HCT116 (cell line): ENCODE measurements around the gene CHSY1. TPM values are rescaled to one million over a fixed set of nuclear protein-coding genes. Genes with fewer than 3 reads are reported as not detected.

Source experiments
- ATAC-seq: fragments of 200-7000 bp; cut with Tn5 transposase; 2 replicates; pipeline ENCODE4 v1.9.1; 2020; ENCODE audit warnings: mild to moderate bottlenecking, moderate library complexity
- BruUV-seq: library from RNA; stranded (reverse); fragments of 400-500 nt; replicated peaks from 2 replicates; lab custom pipeline; 2021; lab: Mats Ljungman, UMichigan
- CTCF ChIA-PET: fragments of 300-600 bp; sonication (Branson Sonifier 250); formaldehyde crosslinking; loops from one replicate; lab custom pipeline; 2021; ENCODE audit warnings: antibody characterized with exemption; lab: Charles Lee
- POLR2A ChIA-PET: fragments of 300-600, 350-600 bp; sonication (Branson Sonifier 250); formaldehyde crosslinking; loops from one replicate; lab custom pipeline; 2021; ENCODE audit warnings: antibody characterized with exemption; lab: Charles Lee
- RAD21 ChIA-PET, 2 experiments: fragments of 300-600 bp; sonication (Branson Sonifier 250); formaldehyde crosslinking; loops; one replicate each; lab custom pipeline; 2023; ENCODE audit warnings: low total read pairs in 2 of 2; ENCODE audit not compliant: uncharacterized antibody in 2 of 2, unreplicated experiment in 2 of 2, low non-redundant PET in 1 of 2; lab: Charles Lee
- DNase-seq: peaks from one replicate; pipeline ENCODE4 v3.0.0-alpha.2; 2010; ENCODE audit warnings: low read depth, low spot score
- H2AFZ ChIP-seq: fragments of 200-600 bp; shearing (Covaris generic), sonication (generic); 2 replicates; pipeline ENCODE4 v1.6.1; 2017; ENCODE audit warnings: low read depth, mixed run types, mixed read lengths, antibody characterized with exemption, low read length; ENCODE audit not compliant: poor library complexity, severe bottlenecking
- H3K27ac ChIP-seq: 2 replicates; pipeline ENCODE4 v1.5.1; 2012; ENCODE audit warnings: low read depth, low read length
- H3K27me3 ChIP-seq: fragments of 200-600 bp; sonication (generic); 2 replicates; pipeline ENCODE4 v1.6.1; 2016; ENCODE audit warnings: mixed run types, low read length, mixed read lengths; ENCODE audit not compliant: insufficient read depth
- H3K36me3 ChIP-seq, 2 experiments: fragments of 200-500 bp in 1 of 2; fragments of 200-600 bp in 1 of 2; sonication (Bioruptor generic) in 1 of 2; sonication (generic) in 1 of 2; 2 replicates each; pipeline versions ENCODE4 v1.5.1 to v1.6.1; 2014 to 2016; ENCODE audit warnings: low read length in 2 of 2, inconsistent platforms in 1 of 2, mixed read lengths in 1 of 2, mixed run types in 1 of 2; ENCODE audit not compliant: insufficient read depth in 2 of 2, control insufficient read depth in 1 of 2
- H3K4me1 ChIP-seq, 2 experiments: fragments of 200-600 bp in 1 of 2; sonication (generic) in 1 of 2; 2 replicates each; pipeline versions ENCODE4 v1.5.1 to v1.6.1; 2012 to 2017; ENCODE audit warnings: low read length in 2 of 2, inconsistent platforms in 1 of 2, mild to moderate bottlenecking in 1 of 2, mixed read lengths in 1 of 2, mixed run types in 1 of 2, moderate library complexity in 1 of 2; ENCODE audit not compliant: insufficient read depth in 2 of 2, control insufficient read depth in 1 of 2
- H3K4me2 ChIP-seq: fragments of 200-600 bp; sonication (generic); 2 replicates; pipeline ENCODE4 v1.6.1; 2017; ENCODE audit warnings: mixed run types, low read length, mixed read lengths
- H3K4me3 ChIP-seq, 2 experiments: fragments of 200-600 bp in 1 of 2; sonication (generic) in 1 of 2; replicated peaks in 1 of 2; 2 replicates each; pipeline ENCODE4 v1.5.1; 2011 to 2016; ENCODE audit warnings: low read length in 2 of 2, control low read depth in 1 of 2, low read depth in 1 of 2, mild to moderate bottlenecking in 1 of 2, mixed read lengths in 1 of 2, mixed run types in 1 of 2
- H3K79me2 ChIP-seq: fragments of 200-600 bp; sonication (generic); 2 replicates; pipeline ENCODE4 v1.6.1; 2017; ENCODE audit warnings: mild to moderate bottlenecking, mixed run types, low read length, moderate library complexity, mixed read lengths; ENCODE audit not compliant: insufficient read depth
- H3K9ac ChIP-seq: fragments of 200-600 bp; sonication (generic); 2 replicates; pipeline ENCODE4 v1.6.1; 2016; ENCODE audit warnings: low read length, mixed read lengths
- H3K9me2 ChIP-seq: fragments of 200-600 bp; sonication (generic), shearing (Covaris generic); 2 replicates; pipeline ENCODE4 v1.6.1; 2017; ENCODE audit warnings: mixed run types, mild to moderate bottlenecking, moderate library complexity; ENCODE audit not compliant: insufficient read depth
- H3K9me3 ChIP-seq, 2 experiments: fragments of 200-500 bp in 1 of 2; fragments of 200-600 bp in 1 of 2; sonication (Bioruptor generic) in 1 of 2; sonication (generic) in 1 of 2; 2 replicates each; pipeline ENCODE4 v1.6.1; 2014 to 2017; ENCODE audit warnings: low read length in 2 of 2, mixed read lengths in 2 of 2, inconsistent platforms in 1 of 2, low read depth in 1 of 2, mild to moderate bottlenecking in 1 of 2, mixed run types in 1 of 2, moderate library complexity in 1 of 2; ENCODE audit not compliant: control insufficient read depth in 1 of 2, insufficient read depth in 1 of 2
- H4K20me1 ChIP-seq: fragments of 200-600 bp; sonication (generic), shearing (Covaris generic); 2 replicates; pipeline ENCODE4 v1.6.1; 2017; ENCODE audit warnings: mixed run types, mild to moderate bottlenecking, moderate library complexity; ENCODE audit not compliant: insufficient read depth
- ATF3 ChIP-seq: IDR thresholded peaks from 2 replicates; pipeline ENCODE4 v1.6.1; 2012
- CTCF ChIP-seq, 3 experiments: fragments of 200-600 bp in 1 of 3; sonication (generic) in 1 of 3; IDR thresholded peaks in 2 of 3; conservative IDR thresholded peaks in 1 of 3; 2 replicates each; pipeline ENCODE4 v1.5.1; 2012 to 2017; ENCODE audit warnings: low read depth in 2 of 3, low read length in 2 of 3, antibody characterized with exemption in 1 of 3, borderline replicate concordance in 1 of 3, control low read depth in 1 of 3, mild to moderate bottlenecking in 1 of 3, mixed read lengths in 1 of 3, mixed run types in 1 of 3, moderate library complexity in 1 of 3; ENCODE audit not compliant: insufficient read depth in 1 of 3
- ELF1 ChIP-seq: IDR thresholded peaks from 2 replicates; pipeline ENCODE4 v1.6.1; 2012; ENCODE audit warnings: low read depth, borderline replicate concordance
- EZH2 ChIP-seq: fragments of 200-600 bp; sonication (generic); IDR thresholded peaks from 2 replicates; pipeline ENCODE4 v1.6.1; 2017; ENCODE audit warnings: antibody characterized with exemption, mixed run types
- EZH2phosphoT487 ChIP-seq: fragments of 200-600 bp; IDR thresholded peaks from 2 replicates; pipeline ENCODE4 v1.6.1; 2018; ENCODE audit warnings: antibody characterized with exemption, borderline replicate concordance
- JUND ChIP-seq: IDR thresholded peaks from 2 replicates; pipeline ENCODE4 v1.6.1; 2012
- MAX ChIP-seq: IDR thresholded peaks from 2 replicates; pipeline ENCODE4 v1.6.1; 2012
- POLR2A ChIP-seq: IDR thresholded peaks from 2 replicates; pipeline ENCODE4 v1.7.0; 2011; ENCODE audit warnings: borderline replicate concordance; ENCODE audit not compliant: insufficient read depth, insufficient read length; ENCODE audit errors: extremely low read depth
- POLR2AphosphoS5 ChIP-seq: IDR thresholded peaks from 2 replicates; pipeline ENCODE4 v1.6.1; 2011; ENCODE audit warnings: mild to moderate bottlenecking, low read depth, low read length, moderate library complexity
- REST ChIP-seq: IDR thresholded peaks from 2 replicates; pipeline ENCODE4 v1.6.1; 2012; ENCODE audit warnings: low read depth
- SP1 ChIP-seq: IDR thresholded peaks from 2 replicates; pipeline ENCODE4 v1.6.1; 2012; ENCODE audit warnings: low read depth
- SRF ChIP-seq: IDR thresholded peaks from 2 replicates; pipeline ENCODE4 v1.6.1; 2012; ENCODE audit warnings: low read depth
- TCF7L2 ChIP-seq: IDR thresholded peaks from 2 replicates; pipeline ENCODE4 v1.7.0; 2011; ENCODE audit warnings: borderline replicate concordance, inconsistent platforms; ENCODE audit not compliant: insufficient read depth, insufficient read length; ENCODE audit errors: extremely low read depth
- YY1 ChIP-seq: IDR thresholded peaks from 2 replicates; pipeline ENCODE4 v1.6.1; 2011; ENCODE audit warnings: low read length, low read depth, moderate library complexity, mild to moderate bottlenecking; ENCODE audit not compliant: insufficient replicate concordance; ENCODE audit errors: extremely low read depth
- ZBTB33 ChIP-seq: IDR thresholded peaks from 2 replicates; pipeline ENCODE4 v1.6.1; 2011; ENCODE audit warnings: mild to moderate bottlenecking, low read length, moderate library complexity; ENCODE audit not compliant: insufficient replicate concordance; ENCODE audit errors: extremely low read depth
- ZFX ChIP-seq: fragments of 450-650 bp; IDR thresholded peaks from 2 replicates; pipeline ENCODE4 v1.6.1; 2017
- ZNF274 ChIP-seq: fragments of 200-500 bp; sonication (Bioruptor generic); IDR thresholded peaks from 2 replicates; pipeline ENCODE4 v1.6.1; 2014; ENCODE audit warnings: mild to moderate bottlenecking, low read depth, low read length, inconsistent platforms
- intact Hi-C: fragments of 100-400 bp; cut with micrococcal nuclease; formaldehyde crosslinking; loops from 2 replicates; pipeline ENCODE4 v1.10.0; 2022
- total RNA-seq: library from RNA; stranded (reverse); gene quantifications from one replicate; pipeline ENCODE4 v1.2.1, GENCODE V29; 2021; ENCODE audit not compliant: unreplicated experiment

The CHSY1 gene
- total RNA-seq, 1 experiment from 2014 or later: 25.4 TPM

DNA sequence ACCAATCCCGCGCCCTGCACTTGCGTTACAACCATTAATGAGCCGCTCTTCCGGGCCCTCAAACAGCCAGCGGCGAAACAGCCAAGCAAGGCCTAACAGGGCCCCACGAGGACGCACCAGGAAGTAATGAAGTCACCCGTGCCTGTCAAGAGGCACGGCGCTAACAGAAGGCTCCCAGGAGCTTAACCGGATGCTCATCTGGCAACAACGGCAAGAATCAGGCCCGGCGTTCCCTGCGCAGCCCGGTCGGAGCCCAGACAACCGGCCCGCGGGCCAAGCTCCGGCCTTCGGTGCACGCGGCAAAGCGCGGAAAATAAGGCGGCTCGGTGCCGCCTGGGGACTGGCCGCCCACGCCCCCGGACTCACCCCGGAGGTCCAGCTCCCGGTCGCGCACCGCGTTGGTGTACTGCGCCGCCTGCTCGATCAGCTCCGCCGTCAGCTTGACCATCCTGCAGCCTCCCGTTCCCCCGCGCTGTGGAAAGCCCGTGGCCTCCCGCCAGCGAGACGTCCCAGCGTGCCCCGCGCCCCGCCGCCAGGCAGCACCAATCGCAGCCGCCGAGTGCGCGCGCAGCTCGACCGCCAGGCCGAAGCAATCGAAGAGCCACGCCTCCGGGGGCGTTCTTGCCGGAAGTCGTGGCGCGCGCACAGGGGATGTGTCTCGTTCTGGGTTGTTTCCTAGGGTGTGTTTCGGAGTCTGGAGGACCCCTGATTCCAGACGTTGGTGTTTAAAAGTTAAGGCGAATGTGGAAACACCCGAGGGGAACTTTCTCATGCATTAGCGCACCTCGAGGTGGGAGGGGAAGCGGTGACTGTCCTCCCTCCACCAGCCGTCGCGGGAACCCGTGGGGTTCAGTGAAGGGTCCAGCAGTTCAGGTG lies 43.1 kb upstream of the CHSY1 start, which contains the start of gene SNRPA1:
Gene SNRPA1, minus strand, starts transcription at position 518 of the 876 bp plus-strand sequence. Its CDS starts 70 bp downstream, at position 448.
- Histone ChIP-seq H3K27me3 (no peaks in the 10 kb centered on the region), H3K27ac (peak within 1 kb of the TSS; percentile 96), H3K4me2 (peak within 1 kb of the TSS; percentile 90), H3K9ac (peak within 1 kb of the TSS; percentile 98), H2AFZ (peak within 1 kb of the TSS; percentile 24), H3K4me3 (peak within 1 kb of the TSS; percentile 57 to 96), H3K9me2 (no peaks in the 10 kb centered on the region), H4K20me1 (peaks cover 35% of the 10 kb centered on the region; the same call in 1 of the 2 replicates), H3K9me3 (no peaks in the 10 kb centered on the region), H3K79me2 (peaks cover 51% of the 10 kb centered on the region), H3K4me1 (peaks cover 15 to 33% of the 10 kb centered on the region in 2 experiments), H3K36me3 (peaks cover 7 to 17% of the 10 kb centered on the region in 2 experiments; a peak in 3 of 4 replicates)
- ChIA-PET CTCF (interaction anchor here (1.1 kb wide), 1 partner anchor 347 kb away, joined by 4 read pairs; no protein-coding TSS in a partner anchor), RAD21 (no interaction called here), POLR2A (interaction anchor here (1.3 kb wide), 1 partner anchor 9 kb away, joined by 3 read pairs; no protein-coding TSS in a partner anchor)
- DNase-seq (peak; percentile 83), ATAC-seq (peak; percentile 83)
- intact Hi-C loops: no loop called here
- no TSS peak for BruUV-seq
- peak; percentile 91 for TF ChIP-seq SP1
- TF ChIP-seq EZH2phosphoT487: no peak
- peak; percentile 86 for TF ChIP-seq YY1
- TF ChIP-seq POLR2A: peak; percentile 83
- no peak for TF ChIP-seq ATF3
- no peak for TF ChIP-seq CTCF (IDR thresholded peaks at IDR 0.05 in 2 of 3, conservative IDR thresholded peaks at IDR 0.05 in 1 of 3; ENCODE audit: borderline replicate concordance in 1 of 3, insufficient read depth in 1 of 3, low read depth in 2 of 3, low read length in 2 of 3)
- TF ChIP-seq ZBTB33: peak; percentile 58
- TF ChIP-seq REST: no peak
- TF ChIP-seq ELF1: peak; percentile 74
- peak; percentile 91 for TF ChIP-seq POLR2AphosphoS5
- TF ChIP-seq TCF7L2: peak; percentile 64
- peak; percentile 99 for TF ChIP-seq ZFX
- TF ChIP-seq SRF: peak; percentile 96
- peak; percentile 89 for TF ChIP-seq MAX
- TF ChIP-seq ZNF274: no peak
- TF ChIP-seq EZH2: no peak
- no peak for TF ChIP-seq JUND
